GM12878 (cell line): ENCODE results near the gene ATP5F1B. TPM values are rescaled to one million over a fixed set of nuclear protein-coding genes. Genes with fewer than 3 reads are reported as not detected.

Source experiments
- ATF3 ChIP-seq: IDR thresholded peaks from 2 replicates; pipeline ENCODE4 v1.6.1; 2011; ENCODE audit warnings: low read depth, mild to moderate bottlenecking, low read length, moderate library complexity, borderline replicate concordance; ENCODE audit errors: extremely low read depth
- BHLHE40 ChIP-seq, 2 experiments: fragments of 450-650 bp in 1 of 2; IDR thresholded peaks; 2 replicates each; pipeline ENCODE4 v1.6.1; 2011 to 2017; ENCODE audit warnings: low read depth in 2 of 2, borderline replicate concordance in 1 of 2, improper control_type of control experiment in 1 of 2, low read length in 1 of 2, mild to moderate bottlenecking in 1 of 2
- CBFB ChIP-seq: IDR thresholded peaks from 2 replicates; pipeline ENCODE4 v1.6.1; 2016; ENCODE audit warnings: antibody characterized with exemption, low read depth
- CEBPZ ChIP-seq: fragments of 150-350 bp; IDR thresholded peaks from 2 replicates; pipeline ENCODE4 v1.6.1; 2016; ENCODE audit warnings: low read depth, low read length
- CHD4 ChIP-seq: fragments of 200-600 bp; sonication (generic); IDR thresholded peaks from 2 replicates; pipeline ENCODE4 v1.6.1; 2016; ENCODE audit warnings: mild to moderate bottlenecking
- JUND ChIP-seq: IDR thresholded peaks from 2 replicates; pipeline ENCODE4 v1.6.1; 2012; ENCODE audit warnings: low read depth, mild to moderate bottlenecking, low read length, improper control_type of control experiment, moderate library complexity
- MAX ChIP-seq: IDR thresholded peaks from 2 replicates; pipeline ENCODE4 v1.6.1; 2012; ENCODE audit warnings: low read depth, low read length, improper control_type of control experiment
- MLLT1 ChIP-seq: fragments of 450-650 bp; IDR thresholded peaks from 2 replicates; pipeline ENCODE4 v1.6.1; 2016; ENCODE audit warnings: mild to moderate bottlenecking
- NFIC ChIP-seq: IDR thresholded peaks from 2 replicates; pipeline ENCODE4 v1.6.1; 2012; ENCODE audit warnings: low read depth, mild to moderate bottlenecking, inconsistent platforms, low read length, moderate library complexity
- POU2F2 ChIP-seq: IDR thresholded peaks from 3 replicates; pipeline ENCODE4 v1.6.1; 2011; ENCODE audit warnings: low read depth, mild to moderate bottlenecking, low read length, borderline replicate concordance
- SIN3A ChIP-seq: IDR thresholded peaks from 2 replicates; pipeline ENCODE4 v1.6.1; 2012; ENCODE audit warnings: low read depth, low read length, improper control_type of control experiment
- SMAD1 ChIP-seq: fragments of 450-650 bp; IDR thresholded peaks from 2 replicates; pipeline ENCODE4 v1.6.1; 2018; ENCODE audit warnings: mild to moderate bottlenecking, low read depth; ENCODE audit not compliant: partially characterized antibody
- SMARCA5 ChIP-seq: fragments of 450-650 bp; IDR thresholded peaks from 2 replicates; pipeline ENCODE4 v1.6.1; 2017; ENCODE audit warnings: mild to moderate bottlenecking
- WRNIP1 ChIP-seq: IDR thresholded peaks from 2 replicates; pipeline ENCODE4 v1.6.1; 2011; ENCODE audit warnings: low read depth, low read length, improper control_type of control experiment, borderline replicate concordance
- YBX1 ChIP-seq: fragments of 450-650 bp; IDR thresholded peaks from 2 replicates; pipeline ENCODE4 v1.6.1; 2016; ENCODE audit warnings: antibody characterized with exemption
- ZNF217 ChIP-seq: fragments of 450-650 bp; IDR thresholded peaks from 2 replicates; pipeline ENCODE4 v1.6.1; 2017; ENCODE audit warnings: antibody characterized with exemption, mild to moderate bottlenecking
- ZNF274 ChIP-seq: IDR thresholded peaks from one replicate; pipeline ENCODE4 v1.8.0; 2011; ENCODE audit not compliant: insufficient read length, insufficient read depth
- polyA plus RNA-seq, 11 experiments: library from polyadenylated mRNA; depleted of rRNA in 4 of 11; unstranded in 6 of 11; stranded (reverse) in 5 of 11; fragments of >200 nt; fragmentation: Nextera tagmentation in 4 of 11; fragmentation: Illumina TruSeq in 1 of 11; extraction: Ambion mirVana in 4 of 11; extraction: Trizol in 1 of 11; gene quantifications; 1 replicate in 1 of 11; 2 replicates in 10 of 11; pipeline versions ENCODE4 v1.2.1 to v1.2.3, GENCODE V29; 2011 to 2016; ENCODE audit warnings: inconsistent platforms in 2 of 11, missing spikeins in 2 of 11, low read depth in 1 of 11
- total RNA-seq, 4 experiments: library from RNA; depleted of rRNA in 3 of 4; stranded (reverse); fragments of >200 nt in 3 of 4; fragmentation: Illumina TruSeq in 1 of 4; extraction: Trizol in 1 of 4; gene quantifications; 2 replicates each; pipeline versions ENCODE4 v1.2.1 to v1.2.3, GENCODE V29; 2013 to 2021

Gene ATP5F1B
- total and polyA plus RNA-seq, 10 of the 15 experiments (the other 5 are each of a cell fraction or from before 2014, with no cell fraction given) = 671 to 1,908 (median 1,031) TPM

GRCh38 chr12:56687223-56688128 is 41.7 kb upstream of the ATP5F1B start (continued):
- TF ChIP-seq ATF3 = no peak
- no peak for TF ChIP-seq CHD4
- TF ChIP-seq BHLHE40 (IDR thresholded peaks at IDR 0.05; ENCODE audit: borderline replicate concordance in 1 of 2, low read depth in 2 of 2, low read length in 1 of 2) = peak; percentile 74 to 80; a peak in 3 of 4 replicates
- no peak for TF ChIP-seq NFIC
- peak; percentile 73 for TF ChIP-seq MLLT1
- TF ChIP-seq YBX1 = no peak
- TF ChIP-seq SIN3A = peak; percentile 36; the same call in 1 of the 2 replicates
- TF ChIP-seq JUND = no peak
- TF ChIP-seq POU2F2 = no peak
- 0 out of 2 replicates have a peak, but pooled peaks have one; percentile 18 for TF ChIP-seq ZNF217
- no peak for TF ChIP-seq WRNIP1
- peak; percentile 73; the same call in 1 of the 2 replicates for TF ChIP-seq SMARCA5
- TF ChIP-seq CBFB = peak; percentile 13; the same call in 1 of the 2 replicates
- peak; percentile 48 for TF ChIP-seq SMAD1
- TF ChIP-seq CEBPZ = no peak
- 0 out of 2 replicates have a peak, but pooled peaks have one; percentile 72 for TF ChIP-seq MAX
- TF ChIP-seq ZNF274 = no peak
- TF ChIP-seq, all 136 proteins: peak for 29
